Mesodermal cell (in vitro differentiated cells): Measurements from ENCODE around the gene SERTAD1.
"Not testable (repeated sequence)": the region's sequence is repeated elsewhere in the genome, so short reads cannot be mapped to it uniquely, and the experiment has no call there.

Experiments
- H3K27ac ChIP-seq: 2 replicates; pipeline ENCODE4 v1.7.0; 2013; ENCODE audit warnings: mild to moderate bottlenecking, low read depth, low read length, moderate library complexity; ENCODE audit not compliant: severe bottlenecking
- H3K36me3 ChIP-seq: 2 replicates; pipeline ENCODE4 v1.7.1; 2013; ENCODE audit warnings: mild to moderate bottlenecking, low read length, moderate library complexity; ENCODE audit not compliant: control insufficient read depth, insufficient read depth
- H3K4me1 ChIP-seq: one replicate; pipeline ENCODE4 v1.7.1; 2013; ENCODE audit warnings: mild to moderate bottlenecking, low read length; ENCODE audit not compliant: insufficient read depth, control insufficient read depth, poor library complexity, severe bottlenecking
- H3K4me3 ChIP-seq: 2 replicates; pipeline ENCODE4 v1.7.0; 2013; ENCODE audit warnings: low read length, control low read depth, mild to moderate bottlenecking; ENCODE audit not compliant: insufficient read depth, poor library complexity, severe bottlenecking; ENCODE audit errors: extremely low read depth
- H3K9me3 ChIP-seq: 2 replicates; pipeline ENCODE4 v1.7.1; 2013; ENCODE audit warnings: mild to moderate bottlenecking, low read length, moderate library complexity; ENCODE audit not compliant: control insufficient read depth
- WGBS, 2 experiments: methylation state at CpG; one replicate each; pipeline ENCODE4 v1.1.5; 2013; ENCODE audit warnings: missing lambda C conversion rate in 2 of 2; ENCODE audit not compliant: insufficient coverage in 2 of 2; 5-methylcytosine and 5-hydroxymethylcytosine counted together

SERTAD1 gene

DNA sequence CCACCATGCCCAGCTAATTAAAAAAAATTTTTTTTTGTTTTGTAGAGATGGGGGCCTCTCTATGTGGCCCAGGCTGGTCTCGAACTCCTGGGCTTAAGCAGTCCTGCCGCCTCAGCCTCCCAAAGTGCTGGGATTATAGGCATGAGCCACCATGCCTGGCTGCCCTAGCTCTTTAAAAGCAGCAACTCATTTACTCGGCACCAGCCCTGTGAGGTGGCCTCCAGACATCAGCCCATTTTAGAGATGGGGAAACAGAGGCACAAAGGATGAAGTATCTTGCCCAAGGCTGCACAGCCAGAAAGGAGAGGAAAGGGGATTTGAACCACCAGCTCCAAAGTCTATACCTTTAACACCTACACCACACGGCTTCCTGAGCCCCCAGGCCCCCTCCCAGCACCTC, 12.9 kb downstream of the SERTAD1 start:
- no peaks in the 10 kb centered on the region for H3K9me3 ChIP-seq
- H3K36me3 ChIP-seq, result no peaks in the 10 kb centered on the region
- no peak overlapping the region for H3K4me3 ChIP-seq
- H3K27ac ChIP-seq, result no peak overlapping the region
- H3K4me1 ChIP-seq, result peaks cover 25% of the 10 kb centered on the region
- WGBS, 2 experiments, result 87 to 94% methylated on average over 3 to 4 of the region's 4 CpGs

- peaks cover 17% of the 10 kb centered on the region for H3K4me1 ChIP-seq
- no peak overlapping the region for H3K4me3 ChIP-seq
- no peak overlapping the region for H3K27ac ChIP-seq
- 83 to 93% methylated on average over 5 to 7 of the region's 8 CpGs for WGBS, 2 experiments
- no peaks in the 10 kb centered on the region for H3K9me3 ChIP-seq
- H3K36me3 ChIP-seq, result no peaks in the 10 kb centered on the region
These were observed 13.8 kb downstream of the SERTAD1 start for GRCh38 chr19:40411958-40412499.

DNA sequence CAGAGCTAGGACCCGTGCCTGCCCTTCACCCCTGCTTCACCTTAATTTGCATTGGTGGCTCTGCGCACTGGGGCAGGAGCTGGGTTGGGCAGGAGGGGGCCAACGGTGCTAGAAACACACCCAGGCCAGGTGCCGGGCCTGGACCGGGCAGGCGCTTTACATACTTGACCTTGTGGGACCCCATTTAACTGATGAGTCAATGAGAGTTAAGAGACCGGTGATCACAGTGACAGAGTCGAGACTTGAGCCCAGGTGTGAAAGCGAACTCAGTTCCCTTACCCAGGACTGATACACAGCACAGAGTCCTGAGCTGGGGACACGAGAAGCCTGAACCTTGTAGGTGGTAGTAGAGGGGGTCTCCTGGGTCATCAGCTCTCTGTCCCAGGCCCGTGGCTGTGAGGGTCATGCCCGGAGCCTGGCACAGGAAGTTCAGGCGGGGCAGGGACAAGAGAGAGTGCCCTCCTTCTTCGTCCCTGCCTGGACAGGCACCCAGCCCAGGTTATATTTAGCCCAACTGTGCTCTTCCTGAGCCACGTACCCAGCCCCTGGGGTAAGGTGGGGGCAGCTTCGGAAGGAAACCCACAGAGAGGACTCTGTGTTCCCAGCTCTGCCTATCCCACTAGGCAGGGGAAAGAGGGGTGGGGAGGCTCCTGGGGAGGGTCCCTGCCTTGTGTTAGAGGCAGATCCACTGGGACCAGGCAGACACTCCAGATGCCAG, 14.5 kb downstream of the SERTAD1 start:
- Histone ChIP-seq H3K9me3 (no peaks in the 10 kb centered on the region), H3K4me3 (no peak overlapping the region), H3K36me3 (no peaks in the 10 kb centered on the region), H3K27ac (no peak overlapping the region), H3K4me1 (peaks cover 15% of the 10 kb centered on the region)
- 84 to 89% methylated on average over 15 to 16 of the region's 16 CpGs for WGBS, 2 experiments

DNA sequence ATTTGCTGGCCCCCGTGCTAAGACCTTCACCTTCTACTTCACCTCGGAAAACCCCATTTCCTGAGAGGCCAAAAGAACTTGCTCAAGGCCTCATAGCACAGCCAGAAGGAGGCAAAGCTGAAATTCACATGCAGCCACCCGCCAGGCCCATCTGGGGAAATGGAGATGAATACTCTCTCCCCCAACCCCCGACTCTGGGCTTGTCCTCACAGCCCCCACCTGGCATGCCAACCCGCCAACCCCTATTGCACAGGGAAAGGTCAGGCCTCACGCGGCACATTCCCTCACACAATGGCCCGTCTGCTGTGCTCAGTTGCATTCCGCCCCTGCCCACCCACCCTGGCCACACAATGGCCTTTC, 15.8 kb downstream of the SERTAD1 start:
- Histone ChIP-seq H3K36me3 (no peaks in the 10 kb centered on the region), H3K4me3 (no peak overlapping the region), H3K27ac (no peak overlapping the region), H3K9me3 (no peaks in the 10 kb centered on the region), H3K4me1 (peaks cover 15% of the 10 kb centered on the region)
- 65 to 71% methylated on average over 6 of the region's 9 CpGs for WGBS, 2 experiments

DNA sequence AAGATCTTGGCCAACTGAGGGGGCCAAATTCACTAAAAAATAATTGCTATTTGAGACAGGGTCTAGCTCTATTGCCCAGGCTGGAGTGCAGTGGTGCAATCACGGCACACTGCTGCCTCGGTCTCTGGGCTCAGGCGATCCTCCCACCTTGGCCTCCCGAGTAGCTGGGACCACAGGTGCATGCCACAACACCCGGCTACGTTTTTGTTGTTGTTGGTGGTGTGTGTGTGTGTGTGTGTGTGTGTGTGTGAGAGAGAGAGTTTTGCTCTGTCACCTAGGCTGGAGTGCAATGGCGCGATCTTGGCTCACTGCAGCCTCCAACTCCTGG, 17.2 kb downstream of the SERTAD1 start:
- H3K9me3 ChIP-seq, H3K36me3 ChIP-seq, H3K4me1 ChIP-seq, H3K4me3 ChIP-seq, H3K27ac ChIP-seq: not testable (repeated sequence)
- WGBS, 2 experiments, result 91 to 93% methylated on average over 3 to 7 of the region's 8 CpGs

DNA sequence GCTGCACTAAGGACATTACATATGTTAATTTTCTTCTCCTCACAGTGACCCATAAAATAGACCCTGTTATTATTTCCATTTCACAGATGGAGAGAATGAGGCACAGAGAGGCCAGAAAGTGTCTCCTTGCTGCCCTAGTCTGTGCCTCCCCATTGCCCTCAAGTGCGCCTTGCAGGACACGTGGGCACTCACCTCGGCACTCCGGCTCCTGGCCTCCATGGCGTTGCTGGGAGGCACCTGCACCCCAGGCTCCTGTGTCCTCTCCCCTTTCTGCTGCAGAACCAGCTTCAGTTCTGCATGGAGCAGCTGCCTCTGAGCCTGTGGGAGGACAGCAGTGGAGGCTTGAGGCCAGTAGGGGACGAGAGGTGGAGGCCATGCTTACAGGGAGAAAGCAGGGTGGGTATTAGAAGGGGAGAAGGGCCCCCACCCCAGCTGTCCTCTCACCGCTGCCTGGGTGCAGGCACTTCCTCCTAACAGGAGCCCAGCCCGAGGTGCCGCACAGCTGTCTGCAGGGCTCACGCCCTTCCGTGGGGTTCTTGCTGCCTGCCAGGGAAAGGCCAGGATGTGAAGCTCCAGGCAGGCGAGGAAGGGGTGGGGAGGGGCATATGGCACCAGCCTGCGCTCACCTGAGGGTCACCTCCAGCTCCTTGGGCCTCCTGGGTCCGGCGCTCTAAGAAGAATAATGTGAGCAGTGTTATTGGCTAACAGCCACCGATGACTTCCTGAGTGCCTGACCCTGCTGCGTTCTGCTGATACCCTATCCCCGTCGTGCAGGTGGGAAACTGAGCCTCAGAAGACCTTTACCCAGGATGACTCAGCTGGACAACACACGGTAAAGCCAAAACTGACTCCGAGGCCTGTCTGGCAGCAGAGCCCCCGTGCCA, 17.8 kb downstream of the SERTAD1 start:
- 93 to 95% methylated on average over 17 to 22 of the region's 22 CpGs for WGBS, 2 experiments
- no peak overlapping the region for H3K27ac ChIP-seq
- H3K4me3 ChIP-seq, result no peak overlapping the region
- no peaks in the 10 kb centered on the region for H3K9me3 ChIP-seq
- no peaks in the 10 kb centered on the region for H3K36me3 ChIP-seq
- peaks cover 4% of the 10 kb centered on the region for H3K4me1 ChIP-seq

- H3K4me3 ChIP-seq, result peak overlapping the region; percentile 62
- no peaks in the 10 kb centered on the region for H3K4me1 ChIP-seq
- H3K27ac ChIP-seq, result peak overlapping the region; percentile 77
- 2 to 6% methylated on average over 14 to 16 of the region's 41 CpGs for WGBS, 2 experiments
- H3K36me3 ChIP-seq, result no peaks in the 10 kb centered on the region
- no peaks in the 10 kb centered on the region for H3K9me3 ChIP-seq
These were observed 22.4 kb downstream of the SERTAD1 start for GRCh38 chr19:40403262-40403984.

GRCh38 chr19:40400559-40400958, 25.2 kb downstream of the SERTAD1 start:
- WGBS, 2 experiments, result 60 to 100% methylated on average over 1 to 2 of the region's 3 CpGs
- Histone ChIP-seq H3K9me3 (no peaks in the 10 kb centered on the region), H3K36me3 (no peaks in the 10 kb centered on the region), H3K4me3 (no peak overlapping the region), H3K4me1 (no peaks in the 10 kb centered on the region), H3K27ac (no peak overlapping the region)

GRCh38 chr19:40398417-40399131, 27.2 kb downstream of the SERTAD1 start:
- Histone ChIP-seq H3K4me1 (no peaks in the 10 kb centered on the region), H3K27ac (no peak overlapping the region), H3K4me3 (no peak overlapping the region), H3K9me3 (no peaks in the 10 kb centered on the region), H3K36me3 (no peaks in the 10 kb centered on the region)
- WGBS, 2 experiments, result 88 to 92% methylated on average over 48 to 49 of the region's 49 CpGs

DNA sequence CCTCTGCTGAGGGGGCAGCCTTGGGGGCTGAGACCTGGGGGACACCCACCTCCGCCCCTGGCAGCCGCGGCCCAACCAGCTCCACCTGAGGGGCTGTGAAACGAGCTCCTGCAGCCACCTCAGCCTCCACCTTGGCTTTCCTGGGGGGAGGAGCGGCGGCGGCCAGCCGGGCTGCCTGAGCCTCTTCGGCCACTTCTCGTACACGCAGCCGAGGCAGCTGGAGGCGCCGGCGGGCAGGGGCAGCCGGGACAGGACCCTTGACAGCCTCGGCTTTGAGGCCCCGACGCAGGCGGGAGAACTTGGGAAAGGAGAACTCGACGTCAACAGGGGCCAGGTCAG, 28.3 kb downstream of the SERTAD1 start:
- Histone ChIP-seq H3K9me3 (no peaks in the 10 kb centered on the region), H3K4me3 (no peak overlapping the region), H3K36me3 (no peaks in the 10 kb centered on the region), H3K4me1 (no peaks in the 10 kb centered on the region), H3K27ac (no peak overlapping the region)
- WGBS, 2 experiments, result 92 to 93% methylated on average over 16 to 18 of the region's 22 CpGs
